Nephron progenitor cell (in vitro differentiated cells): Measurements from ENCODE around the gene ZNF831.

Experiments used
- DNase-seq: peaks from one replicate; pipeline ENCODE4 v3.0.0; 2021
- H3K27ac Mint-ChIP-seq: 2 replicates; pipeline ENCODE4 v1.8.0; 2021; ENCODE audit warnings: mild to moderate bottlenecking, moderate library complexity, mixed read lengths
- H3K27me3 Mint-ChIP-seq: 2 replicates; pipeline ENCODE4 v1.8.0; 2021; ENCODE audit warnings: mild to moderate bottlenecking, low read depth, mixed read lengths; ENCODE audit not compliant: poor library complexity
- H3K36me3 Mint-ChIP-seq: 2 replicates; pipeline ENCODE4 v1.8.0; 2021; ENCODE audit warnings: low read depth, mixed read lengths
- H3K4me1 Mint-ChIP-seq: 2 replicates; pipeline ENCODE4 v1.8.0; 2021; ENCODE audit warnings: mixed read lengths
- H3K4me3 Mint-ChIP-seq: 2 replicates; pipeline ENCODE4 v1.8.0; 2021; ENCODE audit warnings: mild to moderate bottlenecking, moderate library complexity, mixed read lengths
- H3K9me3 Mint-ChIP-seq: 2 replicates; pipeline ENCODE4 v1.8.0; 2021; ENCODE audit warnings: mild to moderate bottlenecking, moderate library complexity, mixed read lengths
- TF ChIP-seq, protein P1 (sequence below): fragments of 200-600 bp; sonication (generic); IDR thresholded peaks from 2 replicates; pipeline ENCODE4 v1.5.0; 2021; ENCODE audit warnings: antibody characterized with exemption

The ZNF831 gene

DNA sequence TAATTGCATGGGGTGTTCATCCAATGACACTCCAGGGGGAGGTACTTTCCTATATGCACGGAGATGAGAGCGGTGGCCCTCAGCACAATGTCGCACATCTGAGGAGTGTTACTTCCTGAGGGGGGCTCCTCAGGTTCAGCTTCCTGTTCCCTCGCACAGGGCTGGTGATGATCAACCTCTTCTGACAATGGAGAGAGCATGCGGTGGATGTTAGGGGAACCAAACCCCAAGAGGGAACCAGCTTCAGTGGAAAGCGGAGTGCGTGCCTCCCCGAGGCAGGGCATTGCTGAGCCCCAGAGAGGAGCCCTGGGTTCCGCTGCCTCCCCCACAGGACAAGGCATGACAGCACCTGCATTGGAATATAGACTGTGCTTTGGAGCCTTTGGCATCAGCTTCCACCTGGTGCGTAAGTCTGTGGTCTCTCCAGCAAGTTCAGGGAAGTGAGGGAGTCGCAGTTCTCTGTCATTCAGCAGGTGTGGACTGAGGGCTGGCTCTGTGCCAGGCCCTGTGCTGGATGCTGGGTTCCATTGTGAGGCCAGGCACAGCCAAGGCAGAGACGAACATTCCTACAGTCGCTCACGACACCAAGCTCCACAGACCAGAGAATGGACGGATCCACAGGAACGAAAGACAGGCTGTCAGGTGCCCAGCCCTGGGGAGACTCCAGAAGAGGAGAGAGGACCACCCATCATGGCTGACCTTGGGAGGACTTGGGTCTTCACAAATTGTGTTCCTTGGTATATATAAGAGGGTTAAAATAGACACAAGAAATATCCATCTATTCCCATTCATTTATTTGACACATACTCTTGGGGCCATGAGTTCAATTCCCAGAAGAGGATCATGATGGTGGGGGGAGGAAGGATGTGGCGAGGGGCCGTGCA lies 3.9 kb upstream of the ZNF831 start:
- Mint-ChIP-seq H3K27ac (no peak overlapping the region), H3K27me3 (peaks cover 5% of the 10 kb centered on the region), H3K4me1 (peaks cover 14% of the 10 kb centered on the region), H3K36me3 (no peaks in the 10 kb centered on the region), H3K4me3 (no peak overlapping the region), H3K9me3 (peaks cover 10% of the 10 kb centered on the region)
- TF ChIP-seq, protein P1, sequence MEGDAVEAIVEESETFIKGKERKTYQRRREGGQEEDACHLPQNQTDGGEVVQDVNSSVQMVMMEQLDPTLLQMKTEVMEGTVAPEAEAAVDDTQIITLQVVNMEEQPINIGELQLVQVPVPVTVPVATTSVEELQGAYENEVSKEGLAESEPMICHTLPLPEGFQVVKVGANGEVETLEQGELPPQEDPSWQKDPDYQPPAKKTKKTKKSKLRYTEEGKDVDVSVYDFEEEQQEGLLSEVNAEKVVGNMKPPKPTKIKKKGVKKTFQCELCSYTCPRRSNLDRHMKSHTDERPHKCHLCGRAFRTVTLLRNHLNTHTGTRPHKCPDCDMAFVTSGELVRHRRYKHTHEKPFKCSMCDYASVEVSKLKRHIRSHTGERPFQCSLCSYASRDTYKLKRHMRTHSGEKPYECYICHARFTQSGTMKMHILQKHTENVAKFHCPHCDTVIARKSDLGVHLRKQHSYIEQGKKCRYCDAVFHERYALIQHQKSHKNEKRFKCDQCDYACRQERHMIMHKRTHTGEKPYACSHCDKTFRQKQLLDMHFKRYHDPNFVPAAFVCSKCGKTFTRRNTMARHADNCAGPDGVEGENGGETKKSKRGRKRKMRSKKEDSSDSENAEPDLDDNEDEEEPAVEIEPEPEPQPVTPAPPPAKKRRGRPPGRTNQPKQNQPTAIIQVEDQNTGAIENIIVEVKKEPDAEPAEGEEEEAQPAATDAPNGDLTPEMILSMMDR, result no peak
- DNase-seq, result no peak

- TF ChIP-seq, protein P1, result no peak
- Mint-ChIP-seq H3K4me1 (peaks cover 14% of the 10 kb centered on the region), H3K27me3 (peaks cover 5% of the 10 kb centered on the region), H3K36me3 (no peaks in the 10 kb centered on the region), H3K4me3 (no peak overlapping the region), H3K27ac (no peak overlapping the region), H3K9me3 (peaks cover 10% of the 10 kb centered on the region)
- no peak for DNase-seq
Observed at GRCh38 chr20:59160389-59161115, 3.1 kb upstream of the ZNF831 start.

DNA sequence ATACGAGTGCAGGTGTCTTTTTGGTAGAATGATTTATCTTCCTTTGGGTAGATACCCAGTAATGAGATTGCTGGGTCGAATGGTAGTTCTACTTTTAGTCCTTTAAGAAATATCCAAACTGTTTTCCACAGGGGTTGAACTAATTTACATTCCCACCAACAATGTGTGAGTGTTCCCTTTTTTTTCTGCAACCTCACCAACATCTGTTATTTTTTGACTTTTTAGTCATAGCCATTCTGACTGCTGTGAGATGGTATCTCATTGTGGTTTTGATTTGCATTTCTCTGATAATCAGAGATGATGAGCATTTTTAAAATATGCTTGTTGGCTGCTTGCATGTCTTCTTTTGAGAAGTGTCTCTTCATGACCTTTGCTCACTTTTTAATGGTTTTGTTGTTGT lies 1.9 kb upstream of the ZNF831 start:
- Mint-ChIP-seq H3K36me3 (no peaks in the 10 kb centered on the region), H3K4me1 (peaks cover 14% of the 10 kb centered on the region), H3K27me3 (peaks cover 11% of the 10 kb centered on the region), H3K9me3 (peaks cover 10% of the 10 kb centered on the region), H3K4me3 (no peak overlapping the region), H3K27ac (no peak overlapping the region)
- no peak for DNase-seq
- TF ChIP-seq, protein P1, result no peak

- Mint-ChIP-seq H3K27me3 (peaks cover 14% of the 10 kb centered on the region), H3K4me3 (no peak overlapping the region), H3K27ac (no peak overlapping the region), H3K9me3 (peaks cover 23% of the 10 kb centered on the region), H3K36me3 (peaks cover 6% of the 10 kb centered on the region), H3K4me1 (no peaks in the 10 kb centered on the region)
- DNase-seq, result no peak
- TF ChIP-seq, protein P1, result no peak
Observed at GRCh38 chr20:59164686-59165391, 1.2 kb downstream of the ZNF831 start.

DNA sequence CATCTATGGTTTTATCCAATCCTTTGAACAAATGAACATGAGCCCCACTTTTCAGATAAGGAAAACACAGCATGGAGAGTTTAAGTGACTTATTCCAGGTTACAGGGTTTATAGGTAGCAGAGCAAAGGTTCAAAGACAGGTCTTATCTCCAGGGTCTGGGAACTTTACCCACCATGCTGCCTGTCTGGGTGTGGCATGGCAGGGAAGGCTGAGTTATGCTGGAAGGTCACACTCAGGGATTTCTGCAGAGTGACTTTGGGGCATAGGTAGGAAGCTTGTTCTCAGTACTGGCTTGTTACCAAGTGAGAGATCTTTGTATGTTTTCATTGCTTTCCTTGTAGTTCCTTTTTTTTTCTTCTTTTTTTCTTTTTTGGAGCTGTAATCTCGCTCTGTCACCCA lies 1.8 kb downstream of the ZNF831 start:
- H3K4me3 Mint-ChIP-seq, result no peak overlapping the region
- peaks cover 28% of the 10 kb centered on the region for H3K9me3 Mint-ChIP-seq
- peaks cover 6% of the 10 kb centered on the region for H3K36me3 Mint-ChIP-seq
- TF ChIP-seq, protein P1, result no peak
- DNase-seq, result no peak
- no peaks in the 10 kb centered on the region for H3K4me1 Mint-ChIP-seq
- no peak overlapping the region for H3K27ac Mint-ChIP-seq
- peaks cover 13% of the 10 kb centered on the region for H3K27me3 Mint-ChIP-seq
